Transverse colon (tissue), 3 donors: ENCODE measurements around the gene MPIG6B.

Experiments used
- EP300 ChIP-seq: sonication (generic); formaldehyde crosslinking; IDR thresholded peaks from one replicate; pipeline ENCODE4 v1.6.1; 2017; ENCODE audit warnings: antibody characterized with exemption, low read depth
- POLR2A ChIP-seq: fragments of 450-650 bp; IDR thresholded peaks from one replicate; pipeline ENCODE4 v1.6.1; 2016; ENCODE audit warnings: antibody characterized with exemption, mild to moderate bottlenecking, moderate library complexity
- TF ChIP-seq, protein P1 (sequence below), 5 experiments: fragments of 200-600 bp in 3 of 5; fragments of 450-650 bp in 2 of 5; sonication (generic) in 3 of 5; IDR thresholded peaks; 1 replicate in 2 of 5; 2 replicates in 3 of 5; pipeline ENCODE4 v1.5.1; 2016 to 2017; ENCODE audit warnings: antibody characterized with exemption in 5 of 5, inconsistent platforms in 3 of 5, mild to moderate bottlenecking in 2 of 5, moderate library complexity in 1 of 5

GRCh38 chr6:31736768-31737314 is 13.7 kb downstream of the MPIG6B start:
- TF ChIP-seq POLR2A, result no peak
- TF ChIP-seq, protein P1, sequence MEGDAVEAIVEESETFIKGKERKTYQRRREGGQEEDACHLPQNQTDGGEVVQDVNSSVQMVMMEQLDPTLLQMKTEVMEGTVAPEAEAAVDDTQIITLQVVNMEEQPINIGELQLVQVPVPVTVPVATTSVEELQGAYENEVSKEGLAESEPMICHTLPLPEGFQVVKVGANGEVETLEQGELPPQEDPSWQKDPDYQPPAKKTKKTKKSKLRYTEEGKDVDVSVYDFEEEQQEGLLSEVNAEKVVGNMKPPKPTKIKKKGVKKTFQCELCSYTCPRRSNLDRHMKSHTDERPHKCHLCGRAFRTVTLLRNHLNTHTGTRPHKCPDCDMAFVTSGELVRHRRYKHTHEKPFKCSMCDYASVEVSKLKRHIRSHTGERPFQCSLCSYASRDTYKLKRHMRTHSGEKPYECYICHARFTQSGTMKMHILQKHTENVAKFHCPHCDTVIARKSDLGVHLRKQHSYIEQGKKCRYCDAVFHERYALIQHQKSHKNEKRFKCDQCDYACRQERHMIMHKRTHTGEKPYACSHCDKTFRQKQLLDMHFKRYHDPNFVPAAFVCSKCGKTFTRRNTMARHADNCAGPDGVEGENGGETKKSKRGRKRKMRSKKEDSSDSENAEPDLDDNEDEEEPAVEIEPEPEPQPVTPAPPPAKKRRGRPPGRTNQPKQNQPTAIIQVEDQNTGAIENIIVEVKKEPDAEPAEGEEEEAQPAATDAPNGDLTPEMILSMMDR (IDR thresholded peaks at IDR 0.05), result no peak
- TF ChIP-seq EP300, result no peak
